SK-N-MC (cell line): ENCODE data around the gene HTATSF1.

ENCODE experiments used
- DNase-seq: peaks from one replicate; pipeline ENCODE4 v3.0.0-alpha.2; 2011; ENCODE audit warnings: low read depth, low spot score
- H3K27ac ChIP-seq: fragments of 200-600 bp; sonication (generic); 2 replicates; pipeline ENCODE4 v1.5.1; 2016; ENCODE audit warnings: mixed run types
- H3K36me3 ChIP-seq: fragments of 200-600 bp; sonication (generic); 2 replicates; pipeline ENCODE4 v1.6.1; 2017; ENCODE audit warnings: antibody characterized with exemption, low read length, mixed read lengths; ENCODE audit not compliant: insufficient read depth
- H3K4me3 ChIP-seq: fragments of 200-600 bp; sonication (generic); 2 replicates; pipeline ENCODE4 v1.5.1; 2016
- H3K9ac ChIP-seq: fragments of 200-600 bp; sonication (generic); 2 replicates; pipeline ENCODE4 v1.8.0; 2017; ENCODE audit warnings: mixed run types, mixed read lengths; ENCODE audit not compliant: insufficient read length
- H3K9me3 ChIP-seq: fragments of 200-600 bp; sonication (generic); 2 replicates; pipeline ENCODE4 v1.6.1; 2017; ENCODE audit warnings: low read depth, mild to moderate bottlenecking, antibody characterized with exemption, low read length, moderate library complexity, mixed read lengths
- EZH2 ChIP-seq: fragments of 200-600 bp; sonication (generic); IDR thresholded peaks from one replicate; pipeline ENCODE4 v1.6.1; 2017; ENCODE audit warnings: antibody characterized with exemption
- FOXP2 ChIP-seq: optimal IDR thresholded peaks from 2 replicates; pipeline ENCODE3; 2011; ENCODE audit warnings: mild to moderate bottlenecking, moderate library complexity; ENCODE audit not compliant: insufficient read depth; ENCODE audit errors: extremely low read length, control extremely low read depth
- POLR2AphosphoS5 ChIP-seq: IDR thresholded peaks from 2 replicates; pipeline ENCODE4 v1.6.1; 2012; ENCODE audit warnings: mild to moderate bottlenecking, low read depth, low read length, borderline replicate concordance

HTATSF1 gene

DNA sequence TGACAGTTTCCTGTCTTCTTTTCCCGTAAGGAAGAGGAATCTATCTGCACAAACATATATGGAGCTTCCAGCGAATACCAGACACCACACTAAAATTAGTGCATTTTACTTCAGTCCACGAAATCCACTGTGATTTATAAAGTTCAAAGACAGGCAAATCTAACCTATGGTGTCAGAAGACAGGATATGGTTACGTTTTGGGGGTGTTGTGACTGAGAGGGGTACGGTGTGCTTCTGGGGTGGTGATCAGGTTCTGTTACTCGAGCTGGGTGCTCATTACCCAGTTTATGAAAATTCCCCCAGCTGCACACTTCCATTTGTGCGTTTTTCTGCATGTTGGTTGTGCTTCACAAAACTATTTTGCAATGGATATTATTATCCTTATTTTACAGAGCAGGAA is 44.9 kb downstream of the HTATSF1 start:
- no peak overlapping the region for H3K4me3 ChIP-seq
- no peaks in the 10 kb centered on the region for H3K36me3 ChIP-seq
- TF ChIP-seq FOXP2 (no peak), EZH2 (no peak), POLR2AphosphoS5 (no peak)
- no peak overlapping the region for H3K27ac ChIP-seq
- DNase-seq = no peak
- H3K9ac ChIP-seq = no peak overlapping the region
- H3K9me3 ChIP-seq = no peaks in the 10 kb centered on the region

- TF ChIP-seq FOXP2 (no peak), POLR2AphosphoS5 (no peak), EZH2 (no peak)
- DNase-seq = no peak
- Histone ChIP-seq H3K9ac (no peak overlapping the region), H3K27ac (no peak overlapping the region), H3K36me3 (no peaks in the 10 kb centered on the region), H3K4me3 (no peak overlapping the region), H3K9me3 (no peaks in the 10 kb centered on the region)
Observed at GRCh38 chrX:136546371-136546781, 49.0 kb downstream of the HTATSF1 start.

- Histone ChIP-seq H3K36me3 (no peaks in the 10 kb centered on the region), H3K4me3 (no peak overlapping the region), H3K27ac (no peak overlapping the region), H3K9me3 (no peaks in the 10 kb centered on the region), H3K9ac (no peak overlapping the region)
- TF ChIP-seq EZH2 (no peak), POLR2AphosphoS5 (no peak), FOXP2 (no peak)
- no peak for DNase-seq
Observed at GRCh38 chrX:136549226-136549625, 51.8 kb downstream of the HTATSF1 start.

DNA sequence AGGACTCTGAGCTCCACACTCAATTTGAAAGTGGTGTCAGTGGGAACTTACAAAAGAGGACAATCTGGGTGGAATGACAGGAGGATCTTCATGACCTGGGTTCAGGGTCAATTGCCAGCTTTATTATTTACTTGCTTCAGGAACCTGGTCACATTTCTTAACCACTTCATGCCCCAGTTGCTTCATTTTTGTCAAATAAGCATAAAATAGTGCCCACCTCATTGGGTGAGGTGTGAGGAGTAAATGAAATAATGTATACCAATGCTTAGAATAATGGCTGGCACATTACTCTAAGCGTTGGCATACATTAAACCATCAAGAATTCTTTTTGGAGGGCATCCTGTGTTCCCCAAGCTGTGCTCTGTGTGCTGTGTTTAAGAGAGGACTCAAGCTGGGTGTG is 54.0 kb downstream of the HTATSF1 start:
- no peaks in the 10 kb centered on the region for H3K9me3 ChIP-seq
- DNase-seq = no peak
- H3K36me3 ChIP-seq = no peaks in the 10 kb centered on the region
- H3K27ac ChIP-seq = no peak overlapping the region
- H3K4me3 ChIP-seq = no peak overlapping the region
- TF ChIP-seq FOXP2 (no peak), EZH2 (no peak), POLR2AphosphoS5 (no peak)
- H3K9ac ChIP-seq = no peak overlapping the region

DNA sequence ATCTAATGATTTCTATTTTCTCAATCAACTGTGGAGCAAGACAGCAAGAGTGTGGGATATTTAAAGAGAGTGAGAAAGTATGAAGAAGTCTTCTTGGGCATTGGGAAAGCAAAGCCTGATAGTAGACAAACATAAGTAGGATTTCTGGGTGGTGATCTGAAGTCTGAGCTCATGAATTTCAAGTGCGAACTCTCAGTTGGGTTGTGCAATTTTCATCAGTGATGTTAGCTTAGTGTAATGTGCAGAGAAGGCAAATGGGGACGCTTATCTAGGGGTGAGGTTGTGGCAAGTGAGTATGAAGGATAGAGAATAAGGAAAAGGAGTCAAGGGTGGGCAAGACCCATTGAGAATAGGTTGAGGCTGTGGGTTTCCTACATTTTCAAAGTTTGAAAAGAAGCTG is 58.3 kb downstream of the HTATSF1 start:
- Histone ChIP-seq H3K27ac (no peak overlapping the region), H3K9ac (no peak overlapping the region), H3K36me3 (no peaks in the 10 kb centered on the region), H3K9me3 (no peaks in the 10 kb centered on the region), H3K4me3 (no peak overlapping the region)
- no peak for TF ChIP-seq POLR2AphosphoS5
- DNase-seq = no peak
